Kidney (tissue), 14 donors: ENCODE results near the gene ZNF12. TPM values are rescaled to one million over a fixed set of nuclear protein-coding genes. Genes with fewer than 3 reads are reported as not detected.

Experiments used
- DNase-seq, 5 donors: peaks; one replicate each; pipeline ENCODE4 v3.0.0-alpha.2; 2013 to 2020
- FAIRE-seq: peaks from 2 replicates; lab custom pipeline; 2012; peaks lifted over from hg19 to GRCh38; lab: Jason Lieb, UNC
- H3K27ac ChIP-seq, 2 donors: one replicate each; pipeline ENCODE4 v1.7.0; 2013; ENCODE audit warnings: low read depth in 2 of 2, low read length in 2 of 2, inconsistent platforms in 1 of 2
- H3K27me3 ChIP-seq: one replicate; pipeline ENCODE4 v1.7.1; 2013; ENCODE audit warnings: low read length, inconsistent platforms; ENCODE audit not compliant: control insufficient read depth, insufficient read depth
- H3K36me3 ChIP-seq, 3 donors: one replicate each; pipeline versions ENCODE4 v1.7.0 to v1.7.1; 2013; ENCODE audit warnings: low read length in 3 of 3, control low read depth in 1 of 3, inconsistent platforms in 1 of 3; ENCODE audit not compliant: insufficient read depth in 3 of 3, control insufficient read depth in 2 of 3
- H3K4me1 ChIP-seq, 3 donors: one replicate each; pipeline versions ENCODE4 v1.7.0 to v1.7.1; 2013; ENCODE audit warnings: low read length in 3 of 3, inconsistent platforms in 1 of 3, low read depth in 1 of 3; ENCODE audit not compliant: control insufficient read depth in 2 of 3, insufficient read depth in 2 of 3
- H3K4me3 ChIP-seq, 3 donors: one replicate each; pipeline versions ENCODE4 v1.7.0 to v1.8.1; 2013; ENCODE audit warnings: low read length in 3 of 3, control low read depth in 1 of 3, inconsistent platforms in 1 of 3
- H3K9ac ChIP-seq, 3 donors: one replicate each; pipeline versions ENCODE4 v1.7.0 to v1.7.1; 2013; ENCODE audit warnings: low read length in 3 of 3, control low read depth in 1 of 3, inconsistent platforms in 1 of 3
- H3K9me3 ChIP-seq, 3 donors: one replicate each; pipeline versions ENCODE4 v1.7.0 to v1.7.1; 2013; ENCODE audit warnings: low read length in 3 of 3, control low read depth in 1 of 3, inconsistent platforms in 1 of 3; ENCODE audit not compliant: control insufficient read depth in 2 of 3, insufficient read depth in 1 of 3
- intact Hi-C: fragments of 100-400 bp; cut with DNase I; formaldehyde crosslinking; loops from one replicate; pipeline ENCODE4 v1.11.1; 2022
- polyA plus RNA-seq: library from polyadenylated mRNA; stranded (reverse); fragments of 350-450 nt; fragmentation: Illumina TruSeq; extraction: RNeasy Lipid Tissue Mini Kit (QIAGEN cat#74804); gene quantifications from one replicate; pipeline ENCODE4 v1.2.3, GENCODE V29; 2014; ENCODE audit warnings: low read depth, low replicate concordance; ENCODE audit not compliant: insufficient read depth
- total RNA-seq: library from RNA; stranded (reverse); fragmentation: NEBNext Ultra II Directional; extraction: Animal tissue kit (Norgen Biotek cat#: 25700); gene quantifications from one replicate; pipeline ENCODE4 v1.2.1, GENCODE V29; 2021
- TF ChIP-seq, protein P1 (sequence below): IDR thresholded peaks from 3 replicates; pipeline ENCODE4 v1.5.1; 2012; ENCODE audit warnings: mild to moderate bottlenecking, moderate library complexity, borderline replicate concordance; ENCODE audit not compliant: insufficient read depth; ENCODE audit errors: extremely low read depth
- donor health status: control.
- donor health status: control.
- donor health status: control.
- donor health status: control.
- donor health status: control.
- donor health status: DM: yes; HTN: yes; CAD: no.
- donor health status: Normal renal cell carcinoma (clear cell type).

ZNF12 gene
- total and polyA plus RNA-seq, 2 donors from 2014 or later: 9.9 to 31.3 TPM

DNA sequence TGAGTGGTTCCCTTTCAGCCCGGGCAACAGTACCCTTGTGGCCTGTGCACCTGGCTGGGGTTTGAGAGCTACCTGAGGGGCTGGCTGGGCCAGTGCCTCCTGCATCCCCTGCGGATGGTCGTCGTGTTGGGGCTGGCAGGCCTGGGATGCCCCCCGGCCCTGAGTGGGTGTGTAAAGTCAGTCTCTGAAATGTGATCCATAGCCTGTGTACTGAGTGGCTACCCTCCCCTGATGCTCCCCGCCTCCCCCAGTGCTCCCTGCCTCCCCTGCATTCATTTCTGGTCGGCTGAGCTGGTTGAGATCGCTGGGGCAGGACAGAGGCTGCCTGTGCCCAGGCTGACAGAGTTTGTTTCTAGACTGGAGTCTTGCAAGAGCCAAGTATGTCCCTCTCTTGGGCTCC lies 60.3 kb downstream of the ZNF12 start:
- H3K9ac ChIP-seq: no peak overlapping the region
- H3K27ac ChIP-seq: no peak overlapping the region
- no peaks in the 10 kb centered on the region for H3K27me3 ChIP-seq
- no peak for FAIRE-seq
- DNase-seq: peak; percentile 47 to 81 (median 78)
- H3K4me1 ChIP-seq: no peaks in the 10 kb centered on the region
- TF ChIP-seq, protein P1, sequence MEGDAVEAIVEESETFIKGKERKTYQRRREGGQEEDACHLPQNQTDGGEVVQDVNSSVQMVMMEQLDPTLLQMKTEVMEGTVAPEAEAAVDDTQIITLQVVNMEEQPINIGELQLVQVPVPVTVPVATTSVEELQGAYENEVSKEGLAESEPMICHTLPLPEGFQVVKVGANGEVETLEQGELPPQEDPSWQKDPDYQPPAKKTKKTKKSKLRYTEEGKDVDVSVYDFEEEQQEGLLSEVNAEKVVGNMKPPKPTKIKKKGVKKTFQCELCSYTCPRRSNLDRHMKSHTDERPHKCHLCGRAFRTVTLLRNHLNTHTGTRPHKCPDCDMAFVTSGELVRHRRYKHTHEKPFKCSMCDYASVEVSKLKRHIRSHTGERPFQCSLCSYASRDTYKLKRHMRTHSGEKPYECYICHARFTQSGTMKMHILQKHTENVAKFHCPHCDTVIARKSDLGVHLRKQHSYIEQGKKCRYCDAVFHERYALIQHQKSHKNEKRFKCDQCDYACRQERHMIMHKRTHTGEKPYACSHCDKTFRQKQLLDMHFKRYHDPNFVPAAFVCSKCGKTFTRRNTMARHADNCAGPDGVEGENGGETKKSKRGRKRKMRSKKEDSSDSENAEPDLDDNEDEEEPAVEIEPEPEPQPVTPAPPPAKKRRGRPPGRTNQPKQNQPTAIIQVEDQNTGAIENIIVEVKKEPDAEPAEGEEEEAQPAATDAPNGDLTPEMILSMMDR: no peak
- H3K4me3 ChIP-seq: no peak overlapping the region
- no peaks in the 10 kb centered on the region for H3K9me3 ChIP-seq
- peaks cover 0 to 16% (median 15%) of the 10 kb centered on the region in 3 donors for H3K36me3 ChIP-seq
- intact Hi-C loops: no loop called here

DNA sequence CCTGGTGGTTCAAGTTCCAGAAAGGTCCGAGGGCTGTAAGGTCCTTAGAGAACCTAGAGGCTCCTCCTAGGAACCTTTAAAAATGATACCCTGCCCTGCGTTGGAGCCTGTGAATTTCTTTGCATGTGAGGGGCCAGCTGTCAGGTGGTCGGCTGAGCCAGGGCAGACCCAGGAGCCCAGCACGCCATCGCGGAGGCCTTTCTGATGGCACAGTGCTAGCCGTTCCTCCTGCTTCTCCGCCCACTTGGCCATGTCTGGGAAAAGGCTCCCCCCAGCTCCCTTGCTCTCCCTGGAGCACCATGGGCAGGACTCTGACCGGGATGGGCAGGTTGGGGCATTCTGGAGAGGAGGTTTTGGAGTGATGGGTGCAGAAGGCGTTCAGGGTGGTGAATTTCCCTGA lies 62.0 kb downstream of the ZNF12 start:
- H3K4me1 ChIP-seq: no peaks in the 10 kb centered on the region
- no peaks in the 10 kb centered on the region for H3K27me3 ChIP-seq
- DNase-seq: peak in 1 of 5 donors; percentile 67
- H3K4me3 ChIP-seq: no peak overlapping the region
- H3K9ac ChIP-seq: no peak overlapping the region
- H3K27ac ChIP-seq: no peak overlapping the region
- no peaks in the 10 kb centered on the region for H3K9me3 ChIP-seq
- TF ChIP-seq, protein P1: no peak
- no peak for FAIRE-seq
- peaks cover 0 to 21% (median 17%) of the 10 kb centered on the region in 3 donors for H3K36me3 ChIP-seq
- intact Hi-C loops: no loop called here

DNA sequence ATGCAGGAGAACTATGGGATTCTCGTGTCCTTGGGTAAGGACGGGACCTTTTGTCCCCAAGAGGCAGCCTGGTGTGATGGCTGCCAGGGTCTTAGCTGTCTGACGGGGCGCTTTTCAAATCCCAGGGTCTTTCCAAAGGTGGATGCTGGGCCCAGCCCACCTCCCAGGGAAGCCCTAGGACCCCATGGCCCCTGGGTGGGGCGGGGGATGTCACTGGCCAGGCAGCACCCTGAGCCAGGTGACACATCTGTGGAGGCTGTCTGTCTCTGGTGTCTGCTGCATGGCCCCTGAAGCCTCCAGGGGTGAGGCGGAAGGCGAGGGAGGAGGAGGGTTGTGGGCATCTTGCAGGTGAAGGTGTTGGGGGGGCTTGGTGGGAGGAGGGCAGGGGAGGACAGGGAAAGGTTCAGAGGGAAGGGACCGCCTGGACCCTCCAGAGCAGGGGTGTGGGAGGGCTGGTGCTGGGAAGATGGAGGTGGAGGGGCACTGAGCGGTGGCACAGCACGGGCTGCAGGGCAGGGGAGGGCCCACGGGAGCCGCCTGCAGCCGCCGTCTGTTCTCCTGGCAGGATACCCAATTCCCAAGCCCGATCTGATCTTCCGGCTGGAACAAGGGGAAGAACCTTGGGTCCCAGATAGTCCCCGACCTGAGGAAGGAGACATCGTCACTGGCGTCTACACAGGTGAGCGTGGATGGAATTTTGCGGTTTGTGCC lies 62.7 kb downstream of the ZNF12 start:
- FAIRE-seq (no peak), DNase-seq (no peak)
- Histone ChIP-seq H3K4me1 (no peaks in the 10 kb centered on the region), H3K27me3 (no peaks in the 10 kb centered on the region), H3K4me3 (no peak overlapping the region), H3K36me3 (peaks cover 0 to 25% (median 17%) of the 10 kb centered on the region in 3 donors), H3K27ac (no peak overlapping the region), H3K9ac (no peak overlapping the region), H3K9me3 (no peaks in the 10 kb centered on the region)
- intact Hi-C loops: no loop called here
- TF ChIP-seq, protein P1: no peak
